NCI-H1694 treated with DMSO at 0.1 percent for 48 hours (cell line): ENCODE results near the gene STYXL1.

ENCODE experiments used
- DNase-seq: peaks from one replicate; lab custom pipeline; 2025; lab: John Stamatoyannopoulos, UW

The STYXL1 gene

GRCh38 chr7:75957021-75957736 lies 90.6 kb downstream of the STYXL1 start:
- no peak for DNase-seq

- no peak for DNase-seq
Observed at GRCh38 chr7:75955331-75955955, 92.4 kb downstream of the STYXL1 start.

GRCh38 chr7:75953931-75954330 lies 93.9 kb downstream of the STYXL1 start:
- DNase-seq, result no peak

- no peak for DNase-seq
Observed at GRCh38 chr7:75953431-75953830, 94.4 kb downstream of the STYXL1 start.

GRCh38 chr7:75951506-75951905 lies 96.3 kb downstream of the STYXL1 start:
- DNase-seq, result no peak

- DNase-seq, result no peak
Observed at GRCh38 chr7:75950111-75950681, 97.6 kb downstream of the STYXL1 start.

- DNase-seq, result no peak
Observed at GRCh38 chr7:75948179-75948578, 99.6 kb downstream of the STYXL1 start.
